ENCODE results near the gene ABCA4.
"Not testable (repeated sequence)": the region's sequence is repeated elsewhere in the genome, so short reads cannot be mapped to it uniquely, and the experiment has no call there.

The ABCA4 gene

DNA sequence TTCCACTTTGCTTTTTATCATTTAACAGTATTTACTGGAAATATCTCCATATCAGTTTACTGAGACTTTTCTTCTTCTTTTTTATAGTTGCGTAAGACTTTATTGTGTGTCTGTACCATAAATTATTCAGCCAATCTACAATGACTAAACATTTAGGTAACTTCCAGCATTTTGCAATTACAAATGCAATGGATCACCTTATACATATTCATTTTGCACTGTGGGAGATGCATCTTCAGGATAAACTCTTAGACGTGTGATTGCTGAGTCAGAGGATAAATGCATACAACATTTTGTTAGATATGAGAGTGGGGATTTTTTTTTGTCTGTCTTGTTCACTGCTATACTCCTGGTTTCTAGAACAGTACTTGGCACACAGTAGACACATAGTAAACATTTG lies 116.0 kb downstream of the ABCA4 start:
- DNase-seq (ENCODE audit: low read depth in 2 of 2), result no peak

- no peak for DNase-seq (ENCODE audit: low read depth in 2 of 2)
Measured at GRCh38 chr1:94002046-94002787, 118.7 kb downstream of the ABCA4 start.

GRCh38 chr1:94001397-94002045 lies 119.4 kb downstream of the ABCA4 start:
- no peak for DNase-seq (ENCODE audit: low read depth in 2 of 2)

DNA sequence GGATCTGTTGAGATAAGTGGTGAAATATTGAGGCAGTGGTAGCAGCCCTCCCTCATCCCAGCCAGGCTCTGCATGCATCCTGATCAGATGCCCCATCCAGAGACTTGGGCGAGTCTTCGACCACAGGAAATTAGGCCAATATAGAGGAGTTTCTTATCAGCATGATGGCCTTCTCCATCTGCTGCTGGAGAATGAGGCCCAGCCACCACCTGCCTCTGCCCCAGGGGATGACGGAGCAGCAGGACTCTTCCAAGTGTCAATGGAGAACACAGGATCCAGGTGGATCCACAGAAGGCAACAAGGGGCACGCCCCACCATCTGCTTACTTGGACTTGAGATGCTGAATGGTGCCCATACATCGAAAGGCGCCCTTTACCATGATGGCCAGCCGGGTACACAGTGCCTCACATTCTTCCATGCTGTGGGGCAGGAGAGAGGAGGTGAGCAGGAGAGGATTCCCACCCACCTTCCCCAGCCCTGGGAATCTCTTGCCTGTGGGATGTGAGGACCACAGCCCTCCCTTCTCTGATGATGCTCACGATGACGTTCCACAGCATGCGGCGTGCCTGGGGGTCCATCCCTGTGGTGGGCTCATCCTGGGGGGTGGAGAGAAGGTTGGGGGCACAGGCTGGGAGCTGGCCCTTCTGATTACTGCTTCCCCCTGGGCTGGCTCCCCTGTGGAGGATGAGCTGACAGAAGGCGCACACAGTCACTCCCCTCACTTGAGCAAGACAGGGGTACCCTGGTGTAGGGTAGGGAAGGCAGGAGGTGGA lies 120.3 kb downstream of the ABCA4 start:
- no peak for DNase-seq (ENCODE audit: low read depth in 2 of 2)

DNA sequence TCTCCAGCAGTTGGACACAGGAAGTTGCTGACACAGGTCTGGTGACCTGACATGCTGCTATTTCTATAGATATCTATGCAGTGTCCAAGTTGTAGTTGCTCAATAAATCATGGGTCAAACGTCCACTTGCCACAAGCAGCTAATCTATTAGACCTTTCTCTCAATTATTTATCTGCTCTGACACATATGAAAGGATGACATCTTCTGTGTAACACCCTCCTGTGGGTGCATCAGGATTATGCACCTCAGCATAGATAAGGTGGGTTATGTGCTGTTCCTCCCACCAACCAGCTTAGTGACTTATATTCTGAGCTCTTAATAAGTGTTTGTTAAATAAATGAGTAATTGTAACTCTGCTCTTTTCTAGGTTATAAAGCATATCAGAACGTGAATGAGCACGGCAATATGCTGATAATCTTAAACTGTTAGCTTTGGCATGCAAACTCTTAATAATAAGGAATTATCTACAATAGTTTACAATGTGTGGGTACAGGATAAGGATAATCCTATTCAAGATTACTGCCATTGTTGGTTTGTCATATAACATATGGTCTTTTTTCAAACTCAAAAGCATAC lies 121.0 kb downstream of the ABCA4 start:
- DNase-seq (ENCODE audit: low read depth in 2 of 2), result no peak

DNA sequence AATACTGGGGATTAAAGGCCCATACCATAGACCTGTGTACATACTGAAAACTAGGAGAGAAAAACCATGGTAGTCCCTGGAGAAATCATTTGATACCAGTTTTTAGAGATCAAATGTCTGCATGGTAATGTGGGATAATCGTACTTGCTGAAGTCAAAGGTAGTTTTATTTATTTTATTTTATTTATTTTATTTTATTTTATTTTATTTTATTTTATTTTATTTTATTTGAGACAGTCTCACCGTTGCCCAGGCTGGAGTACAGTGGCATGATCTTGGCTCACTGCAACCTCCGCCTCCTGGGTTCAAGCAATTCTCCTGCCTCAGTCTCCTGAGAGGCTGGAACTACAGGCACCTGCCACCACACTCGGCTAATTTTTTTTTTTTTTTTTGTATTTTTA lies 122.4 kb downstream of the ABCA4 start:
- not testable (repeated sequence) for DNase-seq (ENCODE audit: low read depth in 2 of 2)

DNA sequence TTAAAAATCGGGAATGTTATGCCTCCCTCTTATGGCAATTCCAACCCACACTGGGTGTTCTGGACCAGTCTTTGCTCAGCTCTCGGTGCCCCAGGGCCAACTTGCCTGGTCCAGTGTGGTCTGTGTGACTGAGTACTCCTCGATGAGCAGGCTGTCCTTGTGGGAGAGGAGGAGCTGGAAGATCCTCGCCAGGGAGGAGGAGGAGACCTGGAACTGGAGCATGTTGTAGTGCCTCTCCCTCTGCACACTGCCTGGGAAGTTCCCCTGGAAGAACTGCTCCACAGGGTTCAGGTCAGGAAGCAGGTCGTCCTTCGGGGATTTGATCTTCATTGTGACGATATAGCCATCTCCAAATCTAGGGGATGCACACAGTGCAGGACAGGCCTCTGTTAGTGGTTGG lies 123.2 kb downstream of the ABCA4 start:
- no peak for DNase-seq (ENCODE audit: low read depth in 2 of 2)

GRCh38 chr1:93995837-93996536 lies 125.0 kb downstream of the ABCA4 start:
- DNase-seq (ENCODE audit: low read depth in 2 of 2), result no peak

DNA sequence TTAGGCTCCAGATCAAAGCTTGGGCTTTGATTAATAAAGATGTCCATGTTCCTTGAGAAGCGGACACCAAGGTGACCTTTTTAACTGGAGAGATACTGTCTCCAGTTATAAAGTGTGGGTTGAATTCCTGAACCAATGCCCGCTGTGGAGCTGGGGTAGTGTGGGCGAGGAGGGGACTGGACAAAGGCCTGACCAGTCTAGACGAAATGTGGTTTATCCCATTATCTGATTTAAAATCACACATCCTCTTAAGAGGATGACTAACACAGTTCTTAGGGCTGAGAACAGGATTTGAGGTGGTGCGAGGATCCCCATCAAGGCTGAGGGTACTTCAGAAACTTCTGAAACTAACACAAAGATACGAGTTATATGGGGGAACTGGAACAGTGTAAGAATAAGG lies 127.2 kb downstream of the ABCA4 start:
- DNase-seq (ENCODE audit: low read depth in 2 of 2), result no peak

DNA sequence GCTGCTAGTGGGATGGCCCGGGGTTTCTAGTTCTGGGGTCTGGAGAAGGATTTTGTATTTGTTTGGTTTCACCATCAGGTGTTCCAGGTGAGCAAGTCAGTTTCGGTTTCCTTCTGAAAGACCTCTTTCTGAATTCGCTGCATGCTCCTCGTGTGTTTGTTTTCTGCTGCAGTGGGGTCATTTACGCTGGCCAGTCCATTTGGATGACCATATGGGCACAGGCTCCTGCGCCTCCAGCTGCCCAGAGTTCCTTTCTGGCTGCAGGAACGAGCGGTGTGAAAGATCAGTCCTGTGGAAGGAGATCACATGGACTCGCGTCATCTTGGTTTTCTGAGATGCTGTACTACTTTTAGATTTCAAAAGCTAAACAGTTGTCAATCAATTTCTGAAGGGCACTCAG lies 128.0 kb downstream of the ABCA4 start:
- no peak for DNase-seq (ENCODE audit: low read depth in 2 of 2)

GRCh38 chr1:93992190-93992589 lies 128.8 kb downstream of the ABCA4 start:
- no peak for DNase-seq (ENCODE audit: low read depth in 2 of 2)

GRCh38 chr1:93991271-93991670 lies 129.7 kb downstream of the ABCA4 start:
- no peak for DNase-seq (ENCODE audit: low read depth in 2 of 2)

- DNase-seq (ENCODE audit: low read depth in 2 of 2), result not testable (repeated sequence)
Measured at GRCh38 chr1:93990477-93990876, 130.5 kb downstream of the ABCA4 start.

GRCh38 chr1:93990010-93990409 lies 130.9 kb downstream of the ABCA4 start:
- no peak for DNase-seq (ENCODE audit: low read depth in 2 of 2)

DNA sequence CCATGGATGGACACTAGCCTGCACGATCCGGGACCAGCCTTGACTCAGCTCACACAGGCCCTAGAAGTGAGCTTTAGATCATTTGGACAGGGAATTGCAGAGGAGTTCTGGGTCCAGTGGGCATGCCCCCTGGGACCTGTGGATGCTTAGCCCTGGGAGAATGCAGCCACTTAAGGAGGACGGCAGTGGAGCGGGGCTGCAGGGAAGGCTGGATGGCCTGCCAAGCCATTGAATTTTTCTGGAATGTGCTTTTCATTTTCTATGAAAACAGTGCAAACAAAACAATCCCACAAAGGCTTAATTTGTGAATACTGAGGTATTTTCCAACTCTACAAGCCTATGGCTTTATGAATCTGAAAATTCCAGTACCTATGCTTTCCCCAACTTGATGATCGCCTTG lies 131.3 kb downstream of the ABCA4 start:
- no peak for DNase-seq (ENCODE audit: low read depth in 2 of 2)

DNA sequence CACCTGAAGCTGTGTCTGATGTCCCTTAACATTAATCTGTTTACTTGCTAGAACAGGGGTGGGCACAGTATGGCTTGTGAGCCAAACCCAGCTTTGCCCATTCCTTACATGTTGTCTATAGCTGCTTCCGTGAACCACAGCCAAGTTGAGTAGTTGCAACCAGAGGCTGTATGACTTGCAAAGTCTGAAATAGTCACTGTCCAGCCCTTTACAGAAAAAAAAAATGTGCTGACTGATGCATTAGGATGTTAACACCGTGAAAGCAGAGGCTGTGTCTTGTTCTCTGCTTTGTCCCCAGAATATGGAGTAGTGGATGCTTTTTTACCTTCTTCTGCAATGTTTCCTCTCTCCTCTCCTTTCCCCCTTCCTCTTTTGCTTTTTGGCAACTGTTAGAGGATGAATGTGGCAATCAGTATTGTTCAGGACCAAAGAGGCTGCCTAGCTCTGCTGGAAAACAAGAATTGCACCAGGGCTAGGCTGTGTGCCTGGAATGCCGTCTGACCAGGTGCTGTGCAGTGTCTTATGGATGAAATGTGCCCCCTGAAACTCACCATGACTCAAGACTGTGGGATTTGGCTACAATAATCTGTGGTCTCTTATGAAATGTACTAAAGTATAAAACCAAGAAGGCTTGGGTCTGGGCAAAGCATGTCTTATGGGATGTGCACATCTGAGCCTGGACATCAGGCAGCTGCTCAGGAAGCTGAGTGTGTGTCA lies 132.2 kb downstream of the ABCA4 start:
- DNase-seq (ENCODE audit: low read depth in 2 of 2), result no peak

- DNase-seq (ENCODE audit: low read depth in 2 of 2), result no peak
Measured at GRCh38 chr1:93981274-93981667, 139.7 kb downstream of the ABCA4 start.

GRCh38 chr1:93980320-93981273 lies 140.4 kb downstream of the ABCA4 start:
- no peak for DNase-seq (ENCODE audit: low read depth in 2 of 2)

- DNase-seq (ENCODE audit: low read depth in 2 of 2), result no peak
Measured at GRCh38 chr1:93979718-93980319, 141.1 kb downstream of the ABCA4 start.

Measured in stimulated activated CD8-positive, alpha-beta memory T cell treated with anti-CD3 and anti-CD28 coated beads, Interleukin-15, amount 100 ng/mL, for 48 hours (primary cell).